ENCODE measurements around the gene NUDT1. TPM values are rescaled to one million over a fixed set of nuclear protein-coding genes. Genes with fewer than 3 reads are reported as not detected.

Gene NUDT1
- total RNA-seq, 2 experiments from 2014 or later = 88.4 to 117 TPM

GRCh38 chr7:2232766-2233520 is 9.1 kb upstream of the NUDT1 start, which contains the start of gene MAD1L1:
Gene MAD1L1, minus strand, starts transcription at chr7:2232945. Its CDS starts 2,812 bp downstream, at chr7:2230133.
- DNase-seq (ENCODE audit: low spot score) = peak; percentile 92
- Histone ChIP-seq H3K36me3 (ENCODE audit: insufficient read depth, low read length) (peaks cover 60% of the 10 kb centered on the region), H2AFZ (ENCODE audit: low read length) (peak within 1 kb of the TSS; percentile 44), H3K79me2 (ENCODE audit: insufficient read depth, low read depth, low read length) (peaks cover 35% of the 10 kb centered on the region), H3K9me3 (ENCODE audit: low read length) (no peaks in the 10 kb centered on the region), H3K9me2 (ENCODE audit: insufficient read depth, low read length) (no peaks in the 10 kb centered on the region), H3K4me2 (ENCODE audit: low read length) (peak within 1 kb of the TSS; percentile 72), H3K4me3 (ENCODE audit: low read depth, low read length, poor library complexity, severe bottlenecking) (peak within 1 kb of the TSS; percentile 89), H3K4me1 (ENCODE audit: insufficient read depth, low read length, poor library complexity, severe bottlenecking) (peaks cover 37% of the 10 kb centered on the region), H4K20me1 (ENCODE audit: insufficient read depth, low read length) (no peaks in the 10 kb centered on the region; the same call in 1 of the 2 replicates), H3K27ac (ENCODE audit: low read depth, low read length, poor library complexity, severe bottlenecking) (peak within 1 kb of the TSS; percentile 19)
- TF ChIP-seq EZH2phosphoT487 (IDR thresholded peaks at IDR 0.05; ENCODE audit: borderline replicate concordance, low read depth, low read length) = no peak
- CTCF ChIA-PET (ENCODE audit: unreplicated experiment) = interaction anchor here (0.8 kb wide), 1 partner anchor 133 kb away, joined by 3 read pairs; no protein-coding TSS in a partner anchor
- intact Hi-C loops (cut with micrococcal nuclease; ENCODE audit: unreplicated experiment) = loop anchor here (5.0 kb wide), 1 partner anchor 174 kb away; no protein-coding TSS in a partner anchor
- POLR2A ChIA-PET = no interaction called here
- no TSS peak for BruUV-seq (replicated peaks)

- no TSS peak for BruUV-seq (replicated peaks)
- Histone ChIP-seq H3K27ac (ENCODE audit: low read depth, low read length, poor library complexity, severe bottlenecking) (no peak overlapping the region), H3K4me2 (ENCODE audit: low read length) (no peak overlapping the region), H3K4me3 (ENCODE audit: low read depth, low read length, poor library complexity, severe bottlenecking) (no peak overlapping the region), H3K36me3 (ENCODE audit: insufficient read depth, low read length) (peaks cover 65% of the 10 kb centered on the region), H3K4me1 (ENCODE audit: insufficient read depth, low read length, poor library complexity, severe bottlenecking) (peaks cover 43% of the 10 kb centered on the region), H3K9me2 (ENCODE audit: insufficient read depth, low read length) (no peaks in the 10 kb centered on the region), H4K20me1 (ENCODE audit: insufficient read depth, low read length) (no peaks in the 10 kb centered on the region; the same call in 1 of the 2 replicates), H2AFZ (ENCODE audit: low read length) (no peak overlapping the region), H3K79me2 (ENCODE audit: insufficient read depth, low read depth, low read length) (peaks cover 35% of the 10 kb centered on the region), H3K9me3 (ENCODE audit: low read length) (no peaks in the 10 kb centered on the region)
- ChIA-PET CTCF (ENCODE audit: unreplicated experiment) (no interaction called here), POLR2A (no interaction called here)
- intact Hi-C loops (cut with micrococcal nuclease; ENCODE audit: unreplicated experiment) = loop anchor here (2.0 to 5.0 kb wide), 2 partner anchors 125 to 173 kb away; no protein-coding TSS in a partner anchor
- TF ChIP-seq EZH2phosphoT487 (IDR thresholded peaks at IDR 0.05; ENCODE audit: borderline replicate concordance, low read depth, low read length) = no peak
- TF ChIP-seq CTCF (conservative IDR thresholded peaks at IDR 0.05; ENCODE audit: low read length) = no peak
- no peak for DNase-seq (ENCODE audit: low spot score)
Measured at GRCh38 chr7:2233926-2234325, 8.1 kb upstream of the NUDT1 start.

GRCh38 chr7:2237109-2237602 is 4.9 kb upstream of the NUDT1 start:
- Histone ChIP-seq H4K20me1 (ENCODE audit: insufficient read depth, low read length) (no peaks in the 10 kb centered on the region), H3K9me2 (ENCODE audit: insufficient read depth, low read length) (no peaks in the 10 kb centered on the region), H3K4me2 (ENCODE audit: low read length) (peak overlapping the region; percentile 64), H3K79me2 (ENCODE audit: insufficient read depth, low read depth, low read length) (peaks cover 40% of the 10 kb centered on the region), H2AFZ (ENCODE audit: low read length) (no peak overlapping the region; the same call in 1 of the 2 replicates), H3K4me3 (ENCODE audit: low read depth, low read length, poor library complexity, severe bottlenecking) (peak overlapping the region; percentile 40), H3K27ac (ENCODE audit: low read depth, low read length, poor library complexity, severe bottlenecking) (peak overlapping the region; percentile 94), H3K4me1 (ENCODE audit: insufficient read depth, low read length, poor library complexity, severe bottlenecking) (peaks cover 41% of the 10 kb centered on the region), H3K36me3 (ENCODE audit: insufficient read depth, low read length) (peaks cover 54% of the 10 kb centered on the region), H3K9me3 (ENCODE audit: low read length) (no peaks in the 10 kb centered on the region)
- peak; percentile 89 for DNase-seq (ENCODE audit: low spot score)
- TSS peak; percentile 21 for BruUV-seq (replicated peaks)
- ChIA-PET CTCF (ENCODE audit: unreplicated experiment) (interaction anchor here (0.5 to 1.2 kb wide), 4 partner anchors 116 to 1151 kb away, joined by 3 to 4 read pairs (median 3); no protein-coding TSS in a partner anchor), POLR2A (interaction anchor here (0.6 to 1.4 kb wide), 5 partner anchors 22 to 293 kb away, joined by 3 to 4 read pairs (median 3); no protein-coding TSS in a partner anchor)
- intact Hi-C loops (cut with micrococcal nuclease; ENCODE audit: unreplicated experiment) = no loop called here
- TF ChIP-seq EZH2phosphoT487 (IDR thresholded peaks at IDR 0.05; ENCODE audit: borderline replicate concordance, low read depth, low read length) = no peak
- no peak for TF ChIP-seq CTCF (conservative IDR thresholded peaks at IDR 0.05; ENCODE audit: low read length)
